ENCODE data around the gene CRB3.

Gene CRB3, protein sequence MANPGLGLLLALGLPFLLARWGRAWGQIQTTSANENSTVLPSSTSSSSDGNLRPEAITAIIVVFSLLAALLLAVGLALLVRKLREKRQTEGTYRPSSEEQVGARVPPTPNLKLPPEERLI

DNA sequence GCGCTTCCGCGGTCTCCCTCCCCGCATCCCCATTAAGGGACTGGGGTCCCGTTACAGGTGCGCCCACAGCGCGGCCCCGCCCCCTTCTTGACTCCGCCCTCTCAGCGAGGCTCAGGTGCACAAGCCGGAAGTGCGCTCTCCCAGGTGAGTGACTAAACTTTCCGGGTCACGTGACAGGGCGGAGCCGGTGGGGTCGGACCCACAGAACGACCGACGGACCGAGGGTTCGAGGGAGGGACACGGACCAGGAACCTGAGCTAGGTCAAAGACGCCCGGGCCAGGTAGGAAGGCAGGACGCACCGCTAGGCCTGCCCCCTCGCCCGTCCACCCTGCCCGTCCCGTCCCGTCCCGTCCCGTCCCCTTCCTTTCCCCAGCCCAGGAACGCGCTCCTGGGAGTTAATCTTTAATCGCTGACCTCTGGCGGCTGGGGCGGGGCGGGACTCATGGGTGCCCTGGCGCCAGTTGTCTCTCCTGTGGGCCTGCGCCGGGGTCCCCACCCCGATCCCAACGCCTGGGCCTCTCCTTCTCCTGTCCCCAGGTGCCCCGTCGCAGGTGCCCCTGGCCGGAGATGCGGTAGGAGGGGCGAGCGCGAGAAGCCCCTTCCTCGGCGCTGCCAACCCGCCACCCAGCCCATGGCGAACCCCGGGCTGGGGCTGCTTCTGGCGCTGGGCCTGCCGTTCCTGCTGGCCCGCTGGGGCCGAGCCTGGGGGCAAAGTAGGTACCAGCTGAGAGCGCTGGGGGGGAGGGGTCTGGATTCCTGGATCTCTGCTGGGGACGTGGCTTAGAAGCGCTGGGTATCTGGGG, at the start of gene CRB3:
Gene CRB3 (plus strand): TSS at position 202 of the 804 bp plus-strand sequence. CDS start 431 bp downstream, at position 633.
- Mint-ChIP-seq H3K27me3 (no peaks in the 10 kb centered on the region), H3K36me3 (peaks cover 12% of the 10 kb centered on the region), H3K9me3 (no peaks in the 10 kb centered on the region), H3K27ac (peak within 1 kb of the TSS; percentile 5), H3K4me3 (peak within 1 kb of the TSS; percentile 76), H3K4me1 (peaks cover 24% of the 10 kb centered on the region)
- no peak for ATAC-seq (ENCODE audit: low read depth)
- DNase-seq (ENCODE audit: low spot score in 2 of 2), result peak; percentile 27 to 31

DNA sequence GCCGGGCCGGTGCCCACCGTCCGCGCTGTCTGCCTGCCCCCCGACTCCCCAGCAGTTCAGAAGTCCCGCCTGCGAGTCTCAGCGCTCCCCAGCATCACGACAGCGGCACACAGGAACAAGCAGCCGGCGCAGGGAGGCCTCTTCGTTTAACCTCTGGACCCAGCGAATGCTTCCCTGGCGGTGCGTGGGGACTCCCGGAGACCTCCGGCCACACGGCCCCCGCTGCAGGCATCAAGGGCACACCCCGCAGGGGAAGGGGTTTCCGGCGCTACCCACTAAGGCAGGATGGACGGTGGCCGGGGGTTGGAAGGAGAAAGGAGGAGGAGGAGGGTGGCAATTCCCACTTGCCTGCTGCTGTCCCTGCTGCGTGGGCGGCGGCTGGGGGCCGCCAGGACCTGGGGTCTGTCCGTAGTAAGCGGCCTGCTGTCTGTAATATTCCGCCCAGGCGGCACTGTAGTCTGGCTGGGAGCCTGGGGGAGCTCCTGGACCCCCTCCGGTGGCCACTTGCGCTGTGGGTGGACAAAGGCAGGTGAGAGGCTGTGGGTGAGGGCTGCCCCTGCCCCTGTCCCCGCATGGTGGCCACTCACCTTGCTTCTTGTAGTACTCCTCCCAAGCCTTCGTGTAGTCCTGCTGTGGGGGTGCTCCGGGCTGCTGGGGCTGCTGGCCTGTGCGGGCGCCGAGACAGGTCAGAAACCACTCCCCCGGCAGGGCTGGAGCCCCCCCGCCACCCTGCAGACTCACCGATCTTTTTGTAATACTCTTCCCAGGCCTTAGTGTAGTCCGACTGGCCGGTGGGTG, 49.1 kb upstream of the CRB3 start:
- H3K36me3 Mint-ChIP-seq, result peaks cover 19% of the 10 kb centered on the region

GRCh38 chr19:6415591-6416190, 48.4 kb upstream of the CRB3 start:
- Mint-ChIP-seq H3K4me3 (no peak overlapping the region), H3K4me1 (no peaks in the 10 kb centered on the region)
- no peak for ATAC-seq (ENCODE audit: low read depth)

More for the DNA sequence above, 49.1 kb upstream of the CRB3 start:
- Mint-ChIP-seq H3K27me3 (no peaks in the 10 kb centered on the region), H3K4me1 (no peaks in the 10 kb centered on the region), H3K27ac (no peak overlapping the region), H3K9me3 (no peaks in the 10 kb centered on the region), H3K4me3 (no peak overlapping the region)
- DNase-seq (ENCODE audit: low spot score in 2 of 2), result no peak
- no peak for ATAC-seq (ENCODE audit: low read depth)

DNA sequence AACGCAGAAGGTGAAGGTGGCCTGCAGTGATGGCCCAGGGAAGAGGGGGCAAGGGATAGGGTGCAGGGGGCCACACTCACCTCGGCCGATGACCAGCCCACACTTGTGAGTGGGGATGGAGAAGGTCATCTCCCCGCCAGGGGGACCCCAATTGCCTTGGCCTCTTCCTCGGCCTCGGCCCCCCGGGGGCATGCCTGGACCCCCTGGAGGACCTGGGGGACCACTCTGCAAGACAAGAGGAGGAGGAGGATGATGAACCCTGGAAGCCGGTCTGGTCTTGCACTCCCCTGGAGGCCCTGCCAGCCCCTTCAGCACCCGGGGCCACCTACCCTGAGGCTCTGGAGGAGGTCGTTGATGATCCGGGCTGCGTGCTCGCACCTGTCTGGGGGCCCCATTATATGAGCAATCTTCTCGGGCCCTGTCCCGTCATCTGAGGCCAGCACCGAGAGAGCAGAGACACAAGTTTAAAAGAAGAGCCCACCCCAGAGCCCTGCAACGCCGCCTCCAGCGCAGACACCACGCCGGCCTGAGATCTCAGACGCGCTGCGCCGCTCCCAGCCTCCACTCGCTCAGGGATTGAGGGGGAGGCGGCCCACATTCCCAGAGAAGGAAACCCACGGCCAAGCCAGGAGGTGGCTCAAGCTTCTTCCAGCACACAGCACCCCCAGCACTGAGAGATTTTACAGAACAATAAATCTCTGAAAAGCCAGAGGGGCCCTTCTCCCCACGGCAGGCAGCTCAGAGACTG, 47.2 kb upstream of the CRB3 start:
- peaks cover 4% of the 10 kb centered on the region for H3K4me1 Mint-ChIP-seq
- H3K27me3 Mint-ChIP-seq, result no peaks in the 10 kb centered on the region
- no peak overlapping the region for H3K4me3 Mint-ChIP-seq
- peaks cover 19% of the 10 kb centered on the region for H3K36me3 Mint-ChIP-seq
- ATAC-seq (ENCODE audit: low read depth), result no peak
- no peak overlapping the region for H3K27ac Mint-ChIP-seq
- DNase-seq (ENCODE audit: low spot score in 2 of 2), result no peak
- H3K9me3 Mint-ChIP-seq, result no peaks in the 10 kb centered on the region

More at GRCh38 chr19:6415591-6416190, 48.4 kb upstream of the CRB3 start:
- Mint-ChIP-seq H3K27ac (no peak overlapping the region), H3K36me3 (peaks cover 19% of the 10 kb centered on the region), H3K27me3 (no peaks in the 10 kb centered on the region), H3K9me3 (no peaks in the 10 kb centered on the region)
- no peak for DNase-seq (ENCODE audit: low spot score in 2 of 2)

DNA sequence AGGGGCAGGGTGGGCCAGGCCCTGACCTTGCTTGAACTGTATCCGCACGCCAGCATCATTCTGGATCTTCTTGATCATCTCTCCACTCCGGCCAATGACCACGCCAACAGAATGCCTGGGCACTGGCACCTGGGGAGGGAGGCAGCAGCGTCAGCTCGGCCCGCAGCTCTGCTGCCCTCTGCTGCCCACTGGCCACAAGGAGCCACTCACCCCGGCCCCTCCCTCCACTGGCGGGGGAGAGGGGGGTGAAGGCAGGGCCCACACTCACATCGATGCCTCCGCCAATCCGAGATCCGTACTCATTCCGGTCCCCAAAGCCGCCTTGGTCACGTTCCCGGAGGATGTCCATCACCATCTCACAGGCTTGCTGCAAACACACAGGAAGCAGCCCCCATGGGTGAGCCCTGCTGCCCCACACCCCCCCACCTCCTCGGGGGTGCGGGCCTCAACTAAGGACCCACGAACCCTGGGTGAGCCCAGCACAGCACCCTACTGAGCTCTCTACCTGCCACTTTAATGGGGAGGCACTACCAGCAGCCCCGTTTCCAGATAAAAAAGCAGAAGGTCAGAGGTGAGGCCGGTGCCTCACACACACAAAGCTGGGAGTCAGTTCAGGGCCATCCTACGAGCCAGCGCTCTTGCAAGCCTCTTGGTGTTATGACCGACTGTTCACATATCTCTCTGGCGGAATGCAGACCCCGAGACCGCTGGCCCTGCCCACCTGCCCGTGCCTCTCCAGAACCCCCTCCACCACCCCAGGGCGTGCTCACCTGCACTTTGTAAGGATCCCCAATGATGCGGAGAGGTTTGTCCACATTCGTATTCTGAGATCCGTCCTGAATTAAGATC, 46.1 kb upstream of the CRB3 start:
- ATAC-seq (ENCODE audit: low read depth) (no peak), DNase-seq (ENCODE audit: low spot score in 2 of 2) (no peak)
- Mint-ChIP-seq H3K9me3 (no peaks in the 10 kb centered on the region), H3K36me3 (peaks cover 19% of the 10 kb centered on the region), H3K27me3 (no peaks in the 10 kb centered on the region), H3K27ac (no peak overlapping the region), H3K4me1 (peaks cover 11% of the 10 kb centered on the region), H3K4me3 (no peak overlapping the region)

DNA sequence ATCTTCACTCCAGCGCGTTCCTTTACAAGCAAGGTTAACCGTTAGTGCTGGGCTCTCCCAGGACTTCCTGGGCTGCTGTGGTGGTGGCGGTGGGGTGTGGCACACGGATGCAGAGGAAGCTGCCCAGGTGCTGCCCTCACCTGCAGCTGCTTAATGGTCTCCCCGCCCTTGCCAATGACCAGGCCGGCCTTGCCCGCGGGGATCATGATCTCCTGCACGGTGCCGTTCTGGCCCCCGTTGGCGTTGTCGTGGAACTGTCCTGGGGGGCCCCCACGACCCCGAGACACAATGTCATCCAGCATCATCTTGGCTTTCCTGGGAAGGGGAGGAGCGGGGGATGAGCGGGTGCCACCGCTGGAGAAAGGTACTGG, 45.5 kb upstream of the CRB3 start:
- no peak for DNase-seq (ENCODE audit: low spot score in 2 of 2)
- no peak overlapping the region for H3K4me3 Mint-ChIP-seq
- H3K36me3 Mint-ChIP-seq, result peaks cover 19% of the 10 kb centered on the region
- no peak overlapping the region for H3K27ac Mint-ChIP-seq
- no peaks in the 10 kb centered on the region for H3K27me3 Mint-ChIP-seq
- peaks cover 16% of the 10 kb centered on the region for H3K4me1 Mint-ChIP-seq
- no peaks in the 10 kb centered on the region for H3K9me3 Mint-ChIP-seq
- no peak for ATAC-seq (ENCODE audit: low read depth)

GRCh38 chr19:6421075-6422014, 42.7 kb upstream of the CRB3 start:
- Mint-ChIP-seq H3K27ac (no peak overlapping the region), H3K36me3 (peaks cover 8% of the 10 kb centered on the region), H3K4me3 (no peak overlapping the region), H3K27me3 (no peaks in the 10 kb centered on the region), H3K4me1 (peaks cover 22% of the 10 kb centered on the region), H3K9me3 (no peaks in the 10 kb centered on the region)
- DNase-seq (ENCODE audit: low spot score in 2 of 2) (no peak), ATAC-seq (ENCODE audit: low read depth) (no peak)

- H3K36me3 Mint-ChIP-seq, result peaks cover 6% of the 10 kb centered on the region
- ATAC-seq (ENCODE audit: low read depth), result no peak
- no peak for DNase-seq (ENCODE audit: low spot score in 2 of 2)
Observed at GRCh38 chr19:6423499-6424194, 40.4 kb upstream of the CRB3 start.

DNA sequence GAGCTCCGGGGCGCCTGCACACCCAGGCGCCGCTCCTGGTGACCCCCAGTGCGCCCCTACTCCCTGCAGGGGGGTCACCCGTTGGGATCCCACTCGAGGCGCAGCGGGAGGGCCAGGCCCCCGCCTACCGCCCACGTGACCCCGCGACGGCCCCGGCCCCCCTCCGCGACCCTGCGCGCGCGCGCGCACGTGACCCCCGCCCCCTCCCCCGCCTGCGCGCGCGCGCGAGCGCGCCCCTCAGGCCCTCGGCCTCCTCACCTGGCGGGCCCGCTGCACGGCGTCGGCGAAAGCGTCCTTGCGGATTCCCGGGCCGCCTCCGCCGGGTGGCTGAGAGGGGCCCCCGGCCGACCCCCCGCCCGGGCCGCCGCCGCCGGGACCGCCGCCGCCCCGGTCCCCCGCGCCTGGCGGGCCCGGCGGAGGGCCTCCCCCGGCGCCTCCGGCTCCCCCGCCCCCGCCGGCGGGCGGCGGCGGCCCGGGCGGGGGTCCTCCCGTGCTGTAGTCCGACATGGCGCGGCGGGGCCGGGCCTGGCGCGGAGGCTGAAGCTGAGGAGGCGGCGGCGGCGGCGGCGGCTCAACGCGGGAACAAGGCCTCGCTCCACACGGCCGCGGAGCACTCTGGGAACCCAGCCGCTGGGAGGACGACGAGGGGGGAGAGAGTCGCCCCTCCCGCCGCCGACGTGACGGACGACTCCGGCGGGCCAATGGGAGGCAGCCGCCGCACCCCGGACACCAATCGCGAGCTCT, 39.7 kb upstream of the CRB3 start, which contains the start of gene KHSRP:
Gene KHSRP (minus strand): TSS at position 617 of the 744 bp plus-strand sequence. CDS start 110 bp downstream, at position 507.
- peak in 1 of 2 donors; percentile 27 for DNase-seq (ENCODE audit: low spot score in 2 of 2)
- no peak for ATAC-seq (ENCODE audit: low read depth)
- Mint-ChIP-seq H3K9me3 (no peaks in the 10 kb centered on the region), H3K27me3 (no peaks in the 10 kb centered on the region), H3K4me1 (peaks cover 23% of the 10 kb centered on the region), H3K36me3 (no peaks in the 10 kb centered on the region), H3K27ac (peak within 1 kb of the TSS; percentile 89), H3K4me3 (peak within 1 kb of the TSS; percentile 86)

More at GRCh38 chr19:6423499-6424194, 40.4 kb upstream of the CRB3 start:
- Mint-ChIP-seq H3K9me3 (no peaks in the 10 kb centered on the region), H3K27ac (no peak overlapping the region), H3K4me3 (peak overlapping the region; percentile 86), H3K27me3 (no peaks in the 10 kb centered on the region), H3K4me1 (peaks cover 22% of the 10 kb centered on the region)

DNA sequence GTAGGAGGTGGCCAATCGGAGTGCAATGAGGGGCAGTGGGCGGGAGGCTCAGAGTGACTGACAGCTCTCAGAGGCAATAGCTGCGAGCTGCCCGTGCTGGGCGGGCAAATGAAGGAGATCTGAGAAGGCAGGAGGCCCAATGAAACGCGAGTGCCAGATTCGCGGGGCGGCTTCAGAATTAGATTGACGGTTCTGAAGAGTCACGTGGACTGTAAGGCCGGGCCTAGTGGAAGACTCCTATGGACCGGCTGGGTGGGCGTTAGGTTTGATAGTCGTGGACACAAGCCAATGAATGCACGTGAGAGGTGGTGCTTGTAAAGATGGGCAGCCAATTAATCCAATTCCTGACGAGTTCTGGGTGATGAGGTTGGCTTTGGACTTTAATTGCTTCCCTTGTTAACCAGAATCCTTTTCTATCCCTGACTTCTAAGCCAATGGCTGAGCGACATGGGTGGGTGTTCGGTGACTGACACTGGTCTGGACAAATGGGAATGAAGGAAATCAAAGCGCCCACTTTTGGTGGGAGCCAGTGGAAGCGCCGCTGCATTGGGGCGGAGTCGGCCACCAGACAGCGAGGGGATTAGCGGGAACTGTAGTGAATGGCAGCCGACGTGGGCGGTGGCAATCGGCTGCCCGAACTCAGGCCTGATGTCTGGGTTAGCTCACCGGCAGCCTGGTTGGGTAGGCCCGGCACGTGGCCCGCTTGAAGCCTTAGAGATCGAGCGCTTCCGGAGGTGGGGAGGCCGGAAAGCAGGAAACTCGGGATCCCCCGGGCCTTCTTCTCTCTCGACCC, 38.9 kb upstream of the CRB3 start:
- ATAC-seq (ENCODE audit: low read depth), result peak; percentile 81
- peak; percentile 93 to 97 for DNase-seq (ENCODE audit: low spot score in 2 of 2)
- Mint-ChIP-seq H3K27me3 (no peaks in the 10 kb centered on the region), H3K4me3 (peak overlapping the region; percentile 74), H3K4me1 (peaks cover 26% of the 10 kb centered on the region), H3K27ac (peak overlapping the region; percentile 89), H3K36me3 (no peaks in the 10 kb centered on the region), H3K9me3 (no peaks in the 10 kb centered on the region)

Data from memory B cell (primary cell).